Neural cell (in vitro differentiated cells): ENCODE data around the gene SUSD3. TPM values are rescaled to one million over a fixed set of nuclear protein-coding genes. Genes with fewer than 3 reads are reported as not detected.

Experiments used
- H2AFZ ChIP-seq: fragments of 200-600, 300-800 bp; sonication (generic), shearing (Covaris generic); 2 replicates; pipeline ENCODE4 v1.6.0; 2014; ENCODE audit warnings: low read depth, mild to moderate bottlenecking, antibody characterized with exemption, low read length, moderate library complexity
- H3F3A ChIP-seq: fragments of 200-600 bp; shearing (Covaris generic); 2 replicates; pipeline ENCODE4 v1.6.1; 2016; ENCODE audit warnings: mild to moderate bottlenecking, moderate library complexity, mixed read lengths, antibody characterized with exemption, low read length; ENCODE audit not compliant: insufficient read depth, poor library complexity, severe bottlenecking
- H3K27ac ChIP-seq: fragments of 200-600, 300-800 bp; sonication (generic), shearing (Covaris generic); 2 replicates; pipeline ENCODE4 v1.5.1; 2014; ENCODE audit warnings: mild to moderate bottlenecking, low read length, moderate library complexity
- H3K27me3 ChIP-seq: fragments of 300-800, 200-600 bp; sonication (generic), shearing (Covaris generic); 2 replicates; pipeline ENCODE4 v1.6.0; 2014; ENCODE audit warnings: mild to moderate bottlenecking, low read depth, low read length, moderate library complexity; ENCODE audit not compliant: insufficient read depth
- H3K36me3 ChIP-seq: fragments of 300-800, 200-600 bp; sonication (generic), shearing (Covaris generic); 2 replicates; pipeline ENCODE4 v1.5.1; 2014; ENCODE audit warnings: mild to moderate bottlenecking, antibody characterized with exemption, low read length, moderate library complexity; ENCODE audit not compliant: insufficient read depth
- H3K4me2 ChIP-seq: fragments of 300-800, 200-600 bp; sonication (generic), shearing (Covaris generic); 2 replicates; pipeline ENCODE4 v1.6.0; 2014; ENCODE audit warnings: mild to moderate bottlenecking, low read length
- H3K4me3 ChIP-seq: fragments of 300-800, 200-600 bp; sonication (generic), shearing (Covaris generic); 2 replicates; pipeline ENCODE4 v1.5.1; 2014; ENCODE audit warnings: mild to moderate bottlenecking, low read length, moderate library complexity
- H3K79me2 ChIP-seq: fragments of 200-600 bp; shearing (Covaris generic); replicated peaks from 2 replicates; pipeline ENCODE4 v1.6.0; 2014; ENCODE audit warnings: mild to moderate bottlenecking, low read length, moderate library complexity; ENCODE audit not compliant: insufficient read depth
- H3K9ac ChIP-seq: fragments of 300-800, 200-600 bp; sonication (generic), shearing (Covaris generic); 2 replicates; pipeline ENCODE4 v1.6.1; 2016; ENCODE audit warnings: mild to moderate bottlenecking, low read length, mixed read lengths
- H3K9me2 ChIP-seq: fragments of 200-600 bp; shearing (Covaris generic); 2 replicates; pipeline ENCODE4 v1.6.1; 2016; ENCODE audit warnings: mild to moderate bottlenecking, low read length, mixed read lengths; ENCODE audit not compliant: insufficient read depth
- H3K9me3 ChIP-seq: fragments of 200-600, 300-800 bp; sonication (generic), shearing (Covaris generic); 2 replicates; pipeline ENCODE4 v1.6.1; 2016; ENCODE audit warnings: mild to moderate bottlenecking, mixed run types, low read length, moderate library complexity, mixed read lengths
- H4K20me1 ChIP-seq: fragments of 200-600 bp; shearing (Covaris generic); 2 replicates; pipeline ENCODE4 v1.6.1; 2016; ENCODE audit warnings: mild to moderate bottlenecking, mixed run types; ENCODE audit not compliant: insufficient read depth
- CTCF ChIP-seq: fragments of 450-650 bp; IDR thresholded peaks from 2 replicates; pipeline ENCODE4 v1.5.1; 2014; ENCODE audit warnings: antibody characterized with exemption, mild to moderate bottlenecking, moderate library complexity; ENCODE audit not compliant: poor library complexity, severe bottlenecking
- EP300 ChIP-seq: fragments of 450-650 bp; conservative IDR thresholded peaks from 2 replicates; pipeline ENCODE4 v1.6.1; 2014; ENCODE audit warnings: antibody characterized with exemption, mild to moderate bottlenecking, moderate library complexity; ENCODE audit not compliant: poor library complexity, severe bottlenecking
- EZH2 ChIP-seq: fragments of 200-600, 300-800 bp; shearing (Covaris generic), sonication (generic); IDR thresholded peaks from 2 replicates; pipeline ENCODE4 v1.6.1; 2014; ENCODE audit warnings: antibody characterized with exemption, low read length, borderline replicate concordance, mild to moderate bottlenecking; ENCODE audit not compliant: insufficient read depth, poor library complexity, severe bottlenecking
- MXI1 ChIP-seq: fragments of 450-650 bp; conservative IDR thresholded peaks from 2 replicates; pipeline ENCODE4 v1.6.1; 2014; ENCODE audit warnings: antibody characterized with exemption, mild to moderate bottlenecking; ENCODE audit not compliant: poor library complexity, severe bottlenecking
- POLR2AphosphoS5 ChIP-seq: IDR thresholded peaks from 2 replicates; pipeline ENCODE4 v1.6.1; 2012
- RAD21 ChIP-seq: fragments of 450-650 bp; conservative IDR thresholded peaks from 2 replicates; pipeline ENCODE4 v1.6.1; 2014; ENCODE audit warnings: antibody characterized with exemption, mild to moderate bottlenecking, moderate library complexity
- REST ChIP-seq: IDR thresholded peaks from 2 replicates; pipeline ENCODE4 v1.6.1; 2012; ENCODE audit warnings: borderline replicate concordance
- SMC3 ChIP-seq: fragments of 450-650 bp; conservative IDR thresholded peaks from 2 replicates; pipeline ENCODE4 v1.6.1; 2014; ENCODE audit warnings: antibody characterized with exemption, mild to moderate bottlenecking, moderate library complexity; ENCODE audit not compliant: poor library complexity
- TAF1 ChIP-seq: IDR thresholded peaks from 2 replicates; pipeline ENCODE4 v1.6.1; 2012; ENCODE audit warnings: low read depth
- polyA plus RNA-seq: library from polyadenylated mRNA; depleted of rRNA; stranded (reverse); fragments of >200 nt; gene quantifications from 2 replicates; pipeline ENCODE4 v1.2.3, GENCODE V29; 2014

SUSD3 gene
- polyA plus RNA-seq, 1 donor from 2014 or later: not detected

DNA sequence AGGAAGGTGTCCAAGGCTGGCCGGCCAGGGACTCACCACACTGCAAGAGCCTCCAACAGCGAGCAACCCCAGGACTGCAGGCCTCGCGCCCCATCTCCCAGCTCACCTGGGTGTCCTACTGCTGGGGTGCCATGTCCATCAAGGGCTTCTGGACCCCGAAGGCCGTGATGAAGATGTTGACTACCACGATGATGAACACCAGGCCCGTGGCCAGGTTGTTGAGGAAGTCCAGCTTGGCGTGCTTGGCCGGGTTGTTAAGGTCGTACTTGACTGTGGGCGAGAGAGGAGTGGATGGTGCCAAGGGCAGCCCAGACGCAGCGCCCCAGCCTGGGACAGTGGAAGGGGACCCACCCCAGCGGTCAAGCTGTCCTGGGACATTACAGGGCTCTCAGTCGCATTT, 66.3 kb downstream of the SUSD3 start:
- H3K9me3 ChIP-seq: no peaks in the 10 kb centered on the region
- no peak overlapping the region for H3K27ac ChIP-seq
- H3K9ac ChIP-seq: no peak overlapping the region
- H3K27me3 ChIP-seq: no peaks in the 10 kb centered on the region
- H3K9me2 ChIP-seq: no peaks in the 10 kb centered on the region
- no peak overlapping the region for H2AFZ ChIP-seq
- no peaks in the 10 kb centered on the region for H4K20me1 ChIP-seq
- H3K4me3 ChIP-seq: no peak overlapping the region
- H3F3A ChIP-seq: no peaks in the 10 kb centered on the region
- H3K4me2 ChIP-seq: no peak overlapping the region
- H3K79me2 ChIP-seq: no peaks in the 10 kb centered on the region
- no peak for TF ChIP-seq SMC3
- TF ChIP-seq EP300: no peak
- no peak for TF ChIP-seq CTCF
- no peak for TF ChIP-seq REST
- TF ChIP-seq POLR2AphosphoS5: no peak
- TF ChIP-seq MXI1: no peak
- TF ChIP-seq RAD21: no peak
- no peak for TF ChIP-seq TAF1
- no peak for TF ChIP-seq EZH2
- H3K36me3 ChIP-seq: no peaks in the 10 kb centered on the region

DNA sequence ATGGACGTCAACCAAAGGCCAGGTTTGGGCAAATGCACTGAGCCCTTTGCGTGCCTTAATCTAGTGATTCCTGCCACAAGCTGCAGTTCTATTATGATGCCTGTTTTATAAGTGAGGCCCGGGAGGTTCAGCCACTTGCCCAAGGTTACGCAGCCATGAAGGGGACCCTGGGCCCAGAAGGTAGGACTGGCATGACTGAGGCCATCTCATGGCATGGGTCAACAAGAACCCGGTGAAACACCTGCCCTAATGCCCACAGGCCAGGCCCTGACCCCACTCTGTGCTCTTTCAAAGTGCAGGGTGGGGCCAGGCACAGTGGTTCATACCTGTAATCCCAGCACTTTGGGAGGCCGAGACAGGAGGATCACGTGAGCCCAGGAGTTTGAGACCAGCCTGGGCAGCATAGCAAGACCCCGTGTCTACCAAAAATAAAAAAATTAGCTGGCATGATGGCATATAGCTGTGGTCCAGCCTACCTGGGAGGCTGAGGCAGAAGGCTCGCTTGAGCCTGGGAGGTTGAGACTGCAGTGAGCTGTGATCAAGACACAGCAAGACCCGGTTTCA, 66.9 kb downstream of the SUSD3 start:
- no peaks in the 10 kb centered on the region for H3K27me3 ChIP-seq
- H2AFZ ChIP-seq: no peak overlapping the region
- H3K27ac ChIP-seq: no peak overlapping the region
- no peaks in the 10 kb centered on the region for H3K9me2 ChIP-seq
- H3K36me3 ChIP-seq: no peaks in the 10 kb centered on the region
- no peak overlapping the region for H3K4me3 ChIP-seq
- H3K4me2 ChIP-seq: no peak overlapping the region
- no peak for TF ChIP-seq POLR2AphosphoS5
- no peaks in the 10 kb centered on the region for H3K79me2 ChIP-seq
- H4K20me1 ChIP-seq: no peaks in the 10 kb centered on the region
- no peaks in the 10 kb centered on the region for H3K9me3 ChIP-seq
- no peak overlapping the region for H3K9ac ChIP-seq
- no peaks in the 10 kb centered on the region for H3F3A ChIP-seq
